ENCODE results near the gene AKR1D1. TPM values are rescaled to one million over a fixed set of nuclear protein-coding genes. Genes with fewer than 3 reads are reported as not detected.

Gene AKR1D1
- polyA plus RNA-seq, 2 donors: not detected

GRCh38 chr7:138099813-138100212 lies 23.6 kb downstream of the AKR1D1 start:
- WGBS, 2 donors: 80 to 82% methylated on average over 3 of the region's 3 CpGs
- Histone ChIP-seq H3K4me1 (ENCODE audit: control insufficient read depth in 2 of 2, insufficient read depth in 2 of 2, low read length in 1 of 2) (no peaks in the 10 kb centered on the region), H3K27ac (ENCODE audit: low read depth in 2 of 2, low read length in 1 of 2) (no peak overlapping the region), H3K27me3 (ENCODE audit: control insufficient read depth in 1 of 2, insufficient read depth in 2 of 2, low read length in 2 of 2) (no peaks in the 10 kb centered on the region), H3K4me3 (ENCODE audit: low read depth in 1 of 2, low read length in 2 of 2) (no peak overlapping the region), H3K36me3 (ENCODE audit: control insufficient read depth in 2 of 2, insufficient read depth in 2 of 2, low read length in 1 of 2) (no peaks in the 10 kb centered on the region), H3K9me3 (ENCODE audit: control insufficient read depth in 2 of 2, insufficient read depth in 1 of 2, low read depth in 1 of 2, low read length in 1 of 2) (no peaks in the 10 kb centered on the region)

- Histone ChIP-seq H3K4me3 (ENCODE audit: low read depth in 1 of 2, low read length in 2 of 2) (no peak overlapping the region), H3K9me3 (ENCODE audit: control insufficient read depth in 2 of 2, insufficient read depth in 1 of 2, low read depth in 1 of 2, low read length in 1 of 2) (no peaks in the 10 kb centered on the region), H3K36me3 (ENCODE audit: control insufficient read depth in 2 of 2, insufficient read depth in 2 of 2, low read length in 1 of 2) (no peaks in the 10 kb centered on the region), H3K27me3 (ENCODE audit: control insufficient read depth in 1 of 2, insufficient read depth in 2 of 2, low read length in 2 of 2) (no peaks in the 10 kb centered on the region), H3K27ac (ENCODE audit: low read depth in 2 of 2, low read length in 1 of 2) (no peak overlapping the region), H3K4me1 (ENCODE audit: control insufficient read depth in 2 of 2, insufficient read depth in 2 of 2, low read length in 1 of 2) (no peaks in the 10 kb centered on the region)
- WGBS, 2 donors: 83 to 85% methylated on average over 5 of the region's 5 CpGs
Observed at GRCh38 chr7:138105221-138105620, 29.0 kb downstream of the AKR1D1 start.

GRCh38 chr7:138115047-138115446 lies 38.8 kb downstream of the AKR1D1 start:
- Histone ChIP-seq H3K4me3 (ENCODE audit: low read depth in 1 of 2, low read length in 2 of 2) (no peak overlapping the region), H3K4me1 (ENCODE audit: control insufficient read depth in 2 of 2, insufficient read depth in 2 of 2, low read length in 1 of 2) (no peaks in the 10 kb centered on the region)

GRCh38 chr7:138116141-138116540 lies 39.9 kb downstream of the AKR1D1 start:
- Histone ChIP-seq H3K27me3 (ENCODE audit: control insufficient read depth in 1 of 2, insufficient read depth in 2 of 2, low read length in 2 of 2) (no peaks in the 10 kb centered on the region), H3K4me3 (ENCODE audit: low read depth in 1 of 2, low read length in 2 of 2) (no peak overlapping the region), H3K36me3 (ENCODE audit: control insufficient read depth in 2 of 2, insufficient read depth in 2 of 2, low read length in 1 of 2) (no peaks in the 10 kb centered on the region), H3K4me1 (ENCODE audit: control insufficient read depth in 2 of 2, insufficient read depth in 2 of 2, low read length in 1 of 2) (no peaks in the 10 kb centered on the region), H3K27ac (ENCODE audit: low read depth in 2 of 2, low read length in 1 of 2) (no peak overlapping the region), H3K9me3 (ENCODE audit: control insufficient read depth in 2 of 2, insufficient read depth in 1 of 2, low read depth in 1 of 2, low read length in 1 of 2) (no peaks in the 10 kb centered on the region)
- WGBS, 2 donors: 72 to 82% methylated on average over 1 of the region's 1 CpG

More at GRCh38 chr7:138115047-138115446, 38.8 kb downstream of the AKR1D1 start:
- no peaks in the 10 kb centered on the region for H3K36me3 ChIP-seq (ENCODE audit: control insufficient read depth in 2 of 2, insufficient read depth in 2 of 2, low read length in 1 of 2)
- 88 to 91% methylated on average over 3 of the region's 3 CpGs for WGBS, 2 donors
- H3K27ac ChIP-seq (ENCODE audit: low read depth in 2 of 2, low read length in 1 of 2): no peak overlapping the region
- H3K9me3 ChIP-seq (ENCODE audit: control insufficient read depth in 2 of 2, insufficient read depth in 1 of 2, low read depth in 1 of 2, low read length in 1 of 2): no peaks in the 10 kb centered on the region
- no peaks in the 10 kb centered on the region for H3K27me3 ChIP-seq (ENCODE audit: control insufficient read depth in 1 of 2, insufficient read depth in 2 of 2, low read length in 2 of 2)

GRCh38 chr7:138116892-138117291 lies 40.6 kb downstream of the AKR1D1 start:
- no peak overlapping the region for H3K27ac ChIP-seq (ENCODE audit: low read depth in 2 of 2, low read length in 1 of 2)
- no peaks in the 10 kb centered on the region for H3K9me3 ChIP-seq (ENCODE audit: control insufficient read depth in 2 of 2, insufficient read depth in 1 of 2, low read depth in 1 of 2, low read length in 1 of 2)
- WGBS, 2 donors: 61 to 72% methylated on average over 2 of the region's 2 CpGs
- no peaks in the 10 kb centered on the region for H3K4me1 ChIP-seq (ENCODE audit: control insufficient read depth in 2 of 2, insufficient read depth in 2 of 2, low read length in 1 of 2)
- H3K27me3 ChIP-seq (ENCODE audit: control insufficient read depth in 1 of 2, insufficient read depth in 2 of 2, low read length in 2 of 2): no peaks in the 10 kb centered on the region
- H3K36me3 ChIP-seq (ENCODE audit: control insufficient read depth in 2 of 2, insufficient read depth in 2 of 2, low read length in 1 of 2): no peaks in the 10 kb centered on the region
- no peak overlapping the region for H3K4me3 ChIP-seq (ENCODE audit: low read depth in 1 of 2, low read length in 2 of 2)

GRCh38 chr7:138120140-138120827 lies 44.0 kb downstream of the AKR1D1 start:
- 83 to 86% methylated on average over 10 of the region's 10 CpGs for WGBS, 2 donors

GRCh38 chr7:138122162-138122561 lies 45.9 kb downstream of the AKR1D1 start:
- Histone ChIP-seq H3K9me3 (ENCODE audit: control insufficient read depth in 2 of 2, insufficient read depth in 1 of 2, low read depth in 1 of 2, low read length in 1 of 2) (peaks cover 0 to 6% of the 10 kb centered on the region in 2 donors), H3K36me3 (ENCODE audit: control insufficient read depth in 2 of 2, insufficient read depth in 2 of 2, low read length in 1 of 2) (no peaks in the 10 kb centered on the region), H3K4me3 (ENCODE audit: low read depth in 1 of 2, low read length in 2 of 2) (no peak overlapping the region), H3K4me1 (ENCODE audit: control insufficient read depth in 2 of 2, insufficient read depth in 2 of 2, low read length in 1 of 2) (no peaks in the 10 kb centered on the region), H3K27me3 (ENCODE audit: control insufficient read depth in 1 of 2, insufficient read depth in 2 of 2, low read length in 2 of 2) (no peaks in the 10 kb centered on the region), H3K27ac (ENCODE audit: low read depth in 2 of 2, low read length in 1 of 2) (no peak overlapping the region)
- 95 to 96% methylated on average over 23 of the region's 23 CpGs for WGBS, 2 donors

More at GRCh38 chr7:138120140-138120827, 44.0 kb downstream of the AKR1D1 start:
- Histone ChIP-seq H3K36me3 (ENCODE audit: control insufficient read depth in 2 of 2, insufficient read depth in 2 of 2, low read length in 1 of 2) (no peaks in the 10 kb centered on the region), H3K9me3 (ENCODE audit: control insufficient read depth in 2 of 2, insufficient read depth in 1 of 2, low read depth in 1 of 2, low read length in 1 of 2) (peaks cover 0 to 6% of the 10 kb centered on the region in 2 donors), H3K27me3 (ENCODE audit: control insufficient read depth in 1 of 2, insufficient read depth in 2 of 2, low read length in 2 of 2) (no peaks in the 10 kb centered on the region), H3K4me3 (ENCODE audit: low read depth in 1 of 2, low read length in 2 of 2) (no peak overlapping the region), H3K27ac (ENCODE audit: low read depth in 2 of 2, low read length in 1 of 2) (no peak overlapping the region), H3K4me1 (ENCODE audit: control insufficient read depth in 2 of 2, insufficient read depth in 2 of 2, low read length in 1 of 2) (no peaks in the 10 kb centered on the region)

GRCh38 chr7:138125119-138125518 lies 48.9 kb downstream of the AKR1D1 start:
- Histone ChIP-seq H3K4me3 (ENCODE audit: low read depth in 1 of 2, low read length in 2 of 2) (no peak overlapping the region), H3K4me1 (ENCODE audit: control insufficient read depth in 2 of 2, insufficient read depth in 2 of 2, low read length in 1 of 2) (no peaks in the 10 kb centered on the region), H3K27ac (ENCODE audit: low read depth in 2 of 2, low read length in 1 of 2) (no peak overlapping the region)

GRCh38 chr7:138125598-138126111 lies 49.4 kb downstream of the AKR1D1 start:
- Histone ChIP-seq H3K9me3 (ENCODE audit: control insufficient read depth in 2 of 2, insufficient read depth in 1 of 2, low read depth in 1 of 2, low read length in 1 of 2) (peaks cover 0 to 8% of the 10 kb centered on the region in 2 donors), H3K4me1 (ENCODE audit: control insufficient read depth in 2 of 2, insufficient read depth in 2 of 2, low read length in 1 of 2) (no peaks in the 10 kb centered on the region), H3K27me3 (ENCODE audit: control insufficient read depth in 1 of 2, insufficient read depth in 2 of 2, low read length in 2 of 2) (no peaks in the 10 kb centered on the region), H3K36me3 (ENCODE audit: control insufficient read depth in 2 of 2, insufficient read depth in 2 of 2, low read length in 1 of 2) (no peaks in the 10 kb centered on the region), H3K27ac (ENCODE audit: low read depth in 2 of 2, low read length in 1 of 2) (no peak overlapping the region), H3K4me3 (ENCODE audit: low read depth in 1 of 2, low read length in 2 of 2) (no peak overlapping the region)
- 28 to 45% methylated on average over 2 of the region's 2 CpGs for WGBS, 2 donors

More at GRCh38 chr7:138125119-138125518, 48.9 kb downstream of the AKR1D1 start:
- H3K36me3 ChIP-seq (ENCODE audit: control insufficient read depth in 2 of 2, insufficient read depth in 2 of 2, low read length in 1 of 2): no peaks in the 10 kb centered on the region
- H3K27me3 ChIP-seq (ENCODE audit: control insufficient read depth in 1 of 2, insufficient read depth in 2 of 2, low read length in 2 of 2): no peaks in the 10 kb centered on the region
- H3K9me3 ChIP-seq (ENCODE audit: control insufficient read depth in 2 of 2, insufficient read depth in 1 of 2, low read depth in 1 of 2, low read length in 1 of 2): peaks cover 0 to 8% of the 10 kb centered on the region in 2 donors
- 54 to 59% methylated on average over 2 of the region's 2 CpGs for WGBS, 2 donors

- Histone ChIP-seq H3K4me3 (ENCODE audit: low read depth in 1 of 2, low read length in 2 of 2) (no peak overlapping the region), H3K4me1 (ENCODE audit: control insufficient read depth in 2 of 2, insufficient read depth in 2 of 2, low read length in 1 of 2) (no peaks in the 10 kb centered on the region), H3K9me3 (ENCODE audit: control insufficient read depth in 2 of 2, insufficient read depth in 1 of 2, low read depth in 1 of 2, low read length in 1 of 2) (peaks cover 0 to 8% of the 10 kb centered on the region in 2 donors), H3K27ac (ENCODE audit: low read depth in 2 of 2, low read length in 1 of 2) (no peak overlapping the region), H3K27me3 (ENCODE audit: control insufficient read depth in 1 of 2, insufficient read depth in 2 of 2, low read length in 2 of 2) (no peaks in the 10 kb centered on the region), H3K36me3 (ENCODE audit: control insufficient read depth in 2 of 2, insufficient read depth in 2 of 2, low read length in 1 of 2) (no peaks in the 10 kb centered on the region)
- 69 to 100% methylated on average over 2 of the region's 2 CpGs for WGBS, 2 donors
Observed at GRCh38 chr7:138126928-138127327, 50.7 kb downstream of the AKR1D1 start.
